KMS-11 (cell line): ENCODE measurements around the gene NT5DC1.

ENCODE experiments used
- H2AFZ ChIP-seq: fragments of 200-600 bp; sonication (generic); 2 replicates; pipeline ENCODE4 v1.6.1; 2016; ENCODE audit warnings: antibody characterized with exemption, mixed run types, low read depth
- H3K27ac ChIP-seq: fragments of 200-600 bp; sonication (generic); 2 replicates; pipeline ENCODE4 v1.6.1; 2016; ENCODE audit warnings: mild to moderate bottlenecking, mixed run types
- H3K27me3 ChIP-seq: fragments of 200-600 bp; sonication (generic); 2 replicates; pipeline ENCODE4 v1.6.1; 2017; ENCODE audit warnings: mild to moderate bottlenecking, low read depth, mixed run types, moderate library complexity; ENCODE audit not compliant: insufficient read depth
- H3K36me3 ChIP-seq: fragments of 200-600 bp; sonication (generic); 2 replicates; pipeline ENCODE4 v1.6.1; 2017; ENCODE audit warnings: mild to moderate bottlenecking, mixed run types; ENCODE audit not compliant: insufficient read depth
- H3K4me1 ChIP-seq: fragments of 200-600 bp; sonication (generic); 2 replicates; pipeline ENCODE4 v1.6.1; 2016; ENCODE audit warnings: mild to moderate bottlenecking, low read depth, mixed run types; ENCODE audit not compliant: poor library complexity, severe bottlenecking
- H3K4me2 ChIP-seq: fragments of 200-600 bp; sonication (generic); 2 replicates; pipeline ENCODE4 v1.7.0; 2016; ENCODE audit warnings: mild to moderate bottlenecking, mixed run types
- H3K4me3 ChIP-seq: fragments of 200-600 bp; sonication (generic); IDR thresholded peaks from 2 replicates; pipeline ENCODE4 v1.6.1; 2017; ENCODE audit warnings: low read depth, low read length, mixed read lengths; ENCODE audit not compliant: insufficient read depth
- H3K79me2 ChIP-seq: fragments of 200-600 bp; sonication (generic); 2 replicates; pipeline ENCODE4 v1.6.1; 2016; ENCODE audit warnings: low read depth, mixed run types; ENCODE audit not compliant: insufficient read depth
- H3K9ac ChIP-seq: fragments of 200-600 bp; sonication (generic); 2 replicates; pipeline ENCODE4 v1.6.1; 2016; ENCODE audit warnings: mild to moderate bottlenecking, mixed run types
- H4K20me1 ChIP-seq: fragments of 200-600 bp; sonication (generic); 2 replicates; pipeline ENCODE4 v1.6.1; 2016; ENCODE audit warnings: mild to moderate bottlenecking, mixed run types; ENCODE audit not compliant: insufficient read depth
- CTCF ChIP-seq: fragments of 200-600 bp; sonication (generic); conservative IDR thresholded peaks from 2 replicates; pipeline ENCODE4 v1.6.1; 2017; ENCODE audit warnings: low read depth, mild to moderate bottlenecking, antibody characterized with exemption, low read length, moderate library complexity, mixed read lengths

The NT5DC1 gene

GRCh38 chr6:116139917-116140316 is 39.3 kb downstream of the NT5DC1 start:
- H3K27me3 ChIP-seq = no peaks in the 10 kb centered on the region
- H3K4me2 ChIP-seq = no peak overlapping the region
- H3K36me3 ChIP-seq = no peaks in the 10 kb centered on the region
- no peak overlapping the region for H3K27ac ChIP-seq
- H3K9ac ChIP-seq = no peak overlapping the region
- TF ChIP-seq CTCF = no peak
- no peak overlapping the region for H2AFZ ChIP-seq
- no peaks in the 10 kb centered on the region for H3K4me1 ChIP-seq
- H4K20me1 ChIP-seq = no peaks in the 10 kb centered on the region
- H3K4me3 ChIP-seq = no peak overlapping the region
- H3K79me2 ChIP-seq = no peaks in the 10 kb centered on the region

GRCh38 chr6:116144605-116145004 is 44.0 kb downstream of the NT5DC1 start:
- no peaks in the 10 kb centered on the region for H4K20me1 ChIP-seq
- H3K27ac ChIP-seq = no peak overlapping the region
- no peak for TF ChIP-seq CTCF
- no peak overlapping the region for H2AFZ ChIP-seq
- no peak overlapping the region for H3K4me3 ChIP-seq
- no peaks in the 10 kb centered on the region for H3K36me3 ChIP-seq
- H3K27me3 ChIP-seq = no peaks in the 10 kb centered on the region
- no peaks in the 10 kb centered on the region for H3K4me1 ChIP-seq
- H3K4me2 ChIP-seq = no peak overlapping the region
- no peaks in the 10 kb centered on the region for H3K79me2 ChIP-seq
- H3K9ac ChIP-seq = no peak overlapping the region

GRCh38 chr6:116145803-116146675 is 45.4 kb downstream of the NT5DC1 start:
- Histone ChIP-seq H3K79me2 (no peaks in the 10 kb centered on the region), H3K27ac (no peak overlapping the region), H3K36me3 (no peaks in the 10 kb centered on the region), H3K4me1 (no peaks in the 10 kb centered on the region), H3K4me3 (no peak overlapping the region), H2AFZ (no peak overlapping the region), H3K27me3 (no peaks in the 10 kb centered on the region), H4K20me1 (no peaks in the 10 kb centered on the region), H3K4me2 (no peak overlapping the region), H3K9ac (no peak overlapping the region)
- no peak for TF ChIP-seq CTCF

GRCh38 chr6:116152620-116153019 is 52.0 kb downstream of the NT5DC1 start:
- no peaks in the 10 kb centered on the region for H3K27me3 ChIP-seq
- TF ChIP-seq CTCF = no peak
- no peaks in the 10 kb centered on the region for H4K20me1 ChIP-seq
- H3K36me3 ChIP-seq = no peaks in the 10 kb centered on the region
- H3K4me2 ChIP-seq = no peak overlapping the region
- H3K27ac ChIP-seq = no peak overlapping the region
- H3K4me3 ChIP-seq = no peak overlapping the region
- H2AFZ ChIP-seq = no peak overlapping the region
- no peaks in the 10 kb centered on the region for H3K4me1 ChIP-seq
- no peak overlapping the region for H3K9ac ChIP-seq
- no peaks in the 10 kb centered on the region for H3K79me2 ChIP-seq
